ENCODE data around the gene MORF4L1.

DNA sequence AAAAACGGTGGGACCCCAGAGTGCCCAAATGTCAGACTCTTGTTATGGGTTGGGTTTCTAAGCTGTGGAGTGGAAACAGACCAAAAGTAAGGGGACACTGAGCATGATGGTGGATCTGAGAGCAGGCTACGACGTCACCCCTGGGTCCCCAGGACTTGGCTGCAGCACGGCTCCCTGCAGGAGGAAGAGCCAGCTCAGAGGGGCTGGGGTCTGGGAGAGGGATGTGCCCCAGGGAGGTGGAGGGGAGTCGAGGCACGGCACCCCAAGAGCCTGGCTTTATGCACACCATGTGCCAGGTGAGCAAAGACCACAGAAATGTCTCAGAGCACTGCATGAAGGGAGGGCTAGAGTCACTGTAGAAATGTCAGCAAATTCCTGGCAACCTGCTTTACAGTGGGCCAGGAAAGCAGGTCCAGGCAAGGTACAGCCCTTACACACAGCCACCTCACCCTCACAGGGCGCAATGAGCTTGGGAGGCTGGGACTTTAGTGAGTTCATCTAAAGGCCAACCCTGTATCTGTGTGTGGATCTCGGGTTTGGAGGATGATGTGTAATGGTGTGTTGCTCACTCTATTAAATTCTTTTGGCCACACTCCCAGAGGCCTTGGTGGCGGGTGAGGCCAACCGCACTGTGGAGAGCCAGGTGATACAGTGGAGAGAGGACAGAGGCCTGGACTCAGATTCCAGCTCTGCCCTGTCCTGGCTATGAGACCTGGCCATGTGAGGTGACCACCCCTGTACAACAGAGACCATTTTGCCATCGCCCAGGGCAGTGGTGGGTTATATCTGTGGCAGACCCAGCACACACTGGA, 58.1 kb downstream of the MORF4L1 start:
- TF ChIP-seq, protein P1, sequence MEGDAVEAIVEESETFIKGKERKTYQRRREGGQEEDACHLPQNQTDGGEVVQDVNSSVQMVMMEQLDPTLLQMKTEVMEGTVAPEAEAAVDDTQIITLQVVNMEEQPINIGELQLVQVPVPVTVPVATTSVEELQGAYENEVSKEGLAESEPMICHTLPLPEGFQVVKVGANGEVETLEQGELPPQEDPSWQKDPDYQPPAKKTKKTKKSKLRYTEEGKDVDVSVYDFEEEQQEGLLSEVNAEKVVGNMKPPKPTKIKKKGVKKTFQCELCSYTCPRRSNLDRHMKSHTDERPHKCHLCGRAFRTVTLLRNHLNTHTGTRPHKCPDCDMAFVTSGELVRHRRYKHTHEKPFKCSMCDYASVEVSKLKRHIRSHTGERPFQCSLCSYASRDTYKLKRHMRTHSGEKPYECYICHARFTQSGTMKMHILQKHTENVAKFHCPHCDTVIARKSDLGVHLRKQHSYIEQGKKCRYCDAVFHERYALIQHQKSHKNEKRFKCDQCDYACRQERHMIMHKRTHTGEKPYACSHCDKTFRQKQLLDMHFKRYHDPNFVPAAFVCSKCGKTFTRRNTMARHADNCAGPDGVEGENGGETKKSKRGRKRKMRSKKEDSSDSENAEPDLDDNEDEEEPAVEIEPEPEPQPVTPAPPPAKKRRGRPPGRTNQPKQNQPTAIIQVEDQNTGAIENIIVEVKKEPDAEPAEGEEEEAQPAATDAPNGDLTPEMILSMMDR (IDR thresholded peaks at IDR 0.05), result no peak
- peak; percentile 96 for TF ChIP-seq POLR2AphosphoS5 (IDR thresholded peaks at IDR 0.05; ENCODE audit: low read depth, low read length)

Data from Panc1 (cell line).